Ovary (tissue), 3 donors: ENCODE measurements around the gene GAS2L2.

Experiments used
- EP300 ChIP-seq: sonication (generic); formaldehyde crosslinking; IDR thresholded peaks from one replicate; pipeline ENCODE4 v1.6.1; 2017; ENCODE audit warnings: antibody characterized with exemption
- POLR2A ChIP-seq: fragments of 450-650 bp; IDR thresholded peaks from one replicate; pipeline ENCODE4 v1.6.1; 2017; ENCODE audit warnings: antibody characterized with exemption, mild to moderate bottlenecking, moderate library complexity
- TF ChIP-seq, protein P1 (sequence below), 3 donors: fragments of 450-650 bp in 2 of 3; fragments of 200-600 bp in 1 of 3; IDR thresholded peaks; one replicate each; pipeline versions ENCODE4 v1.5.1 to v1.8.0; 2016 to 2022; ENCODE audit warnings: antibody characterized with exemption in 3 of 3, mild to moderate bottlenecking in 1 of 3
- donor health status: DM: no; HTN: no; CAD: no.

- TF ChIP-seq, protein P1, sequence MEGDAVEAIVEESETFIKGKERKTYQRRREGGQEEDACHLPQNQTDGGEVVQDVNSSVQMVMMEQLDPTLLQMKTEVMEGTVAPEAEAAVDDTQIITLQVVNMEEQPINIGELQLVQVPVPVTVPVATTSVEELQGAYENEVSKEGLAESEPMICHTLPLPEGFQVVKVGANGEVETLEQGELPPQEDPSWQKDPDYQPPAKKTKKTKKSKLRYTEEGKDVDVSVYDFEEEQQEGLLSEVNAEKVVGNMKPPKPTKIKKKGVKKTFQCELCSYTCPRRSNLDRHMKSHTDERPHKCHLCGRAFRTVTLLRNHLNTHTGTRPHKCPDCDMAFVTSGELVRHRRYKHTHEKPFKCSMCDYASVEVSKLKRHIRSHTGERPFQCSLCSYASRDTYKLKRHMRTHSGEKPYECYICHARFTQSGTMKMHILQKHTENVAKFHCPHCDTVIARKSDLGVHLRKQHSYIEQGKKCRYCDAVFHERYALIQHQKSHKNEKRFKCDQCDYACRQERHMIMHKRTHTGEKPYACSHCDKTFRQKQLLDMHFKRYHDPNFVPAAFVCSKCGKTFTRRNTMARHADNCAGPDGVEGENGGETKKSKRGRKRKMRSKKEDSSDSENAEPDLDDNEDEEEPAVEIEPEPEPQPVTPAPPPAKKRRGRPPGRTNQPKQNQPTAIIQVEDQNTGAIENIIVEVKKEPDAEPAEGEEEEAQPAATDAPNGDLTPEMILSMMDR (IDR thresholded peaks at IDR 0.05) = no peak
- no peak for TF ChIP-seq POLR2A
- TF ChIP-seq EP300 = no peak
Measured at GRCh38 chr17:35743626-35744328, 9.3 kb downstream of the GAS2L2 start.
